Prostate gland (tissue), 2 donors: Measurements from ENCODE around the gene BLM. TPM values are rescaled to one million over a fixed set of nuclear protein-coding genes. Genes with fewer than 3 reads are reported as not detected.
A peak's percentile ranks its signal among the peaks of the same experiment; 100 is the strongest.

Experiments used
- DNase-seq: peaks from one replicate; pipeline ENCODE4 v3.0.0-alpha.2; 2019; ENCODE audit warnings: low spot score
- H3K27ac ChIP-seq, 2 donors: fragments of 200-600 bp; sonication (generic); 2 replicates each; pipeline ENCODE4 v1.5.1; 2017 to 2019
- H3K27me3 ChIP-seq: fragments of 200-600 bp; sonication (generic); replicated peaks from 2 replicates; pipeline ENCODE4 v1.5.1; 2019; ENCODE audit not compliant: insufficient read depth
- H3K36me3 ChIP-seq, 2 donors: fragments of 200-600 bp; sonication (generic); 1 replicate in 1 of 2; 2 replicates in 1 of 2; pipeline versions ENCODE4 v1.5.1 to v1.8.1; 2017 to 2019
- H3K4me1 ChIP-seq: fragments of 200-600 bp; sonication (generic); replicated peaks from 2 replicates; pipeline ENCODE4 v1.5.1; 2019
- H3K4me3 ChIP-seq, 2 donors: fragments of 200-600 bp; sonication (generic); 2 replicates each; pipeline ENCODE4 v1.5.1; 2017 to 2019
- H3K9me3 ChIP-seq: fragments of 200-600 bp; sonication (generic); 2 replicates; pipeline ENCODE4 v1.5.1; 2017
- POLR2A ChIP-seq: fragments of 450-650 bp; IDR thresholded peaks from one replicate; pipeline ENCODE4 v1.6.1; 2016; ENCODE audit warnings: antibody characterized with exemption, mild to moderate bottlenecking
- POLR2AphosphoS5 ChIP-seq: sonication (generic); formaldehyde crosslinking; IDR thresholded peaks from one replicate; pipeline ENCODE4 v1.6.1; 2017; ENCODE audit warnings: antibody characterized with exemption
- WGBS: methylation state at CpG from one replicate; pipeline ENCODE4 v1.1.5; 2018; 5-methylcytosine and 5-hydroxymethylcytosine counted together
- intact Hi-C: fragments of 100-400 bp; cut with DNase I; formaldehyde crosslinking; loops from one replicate; pipeline ENCODE4 v1.14.2; 2022
- total RNA-seq, 2 donors: library from RNA; depleted of rRNA; stranded (reverse); fragments of >200 nt; gene quantifications; one replicate each; pipeline ENCODE4 v1.1.0, GENCODE V29; 2016
- TF ChIP-seq, protein P1 (sequence below), 4 experiments: fragments of 200-600 bp in 2 of 4; fragments of 450-650 bp in 2 of 4; sonication (generic) in 2 of 4; IDR thresholded peaks; 1 replicate in 3 of 4; 2 replicates in 1 of 4; pipeline ENCODE4 v1.5.1; 2016 to 2019; ENCODE audit warnings: antibody characterized with exemption in 4 of 4, mild to moderate bottlenecking in 2 of 4, moderate library complexity in 2 of 4

The BLM gene
- total RNA-seq, 2 donors from 2014 or later, result 1.4 to 4.9 TPM

DNA sequence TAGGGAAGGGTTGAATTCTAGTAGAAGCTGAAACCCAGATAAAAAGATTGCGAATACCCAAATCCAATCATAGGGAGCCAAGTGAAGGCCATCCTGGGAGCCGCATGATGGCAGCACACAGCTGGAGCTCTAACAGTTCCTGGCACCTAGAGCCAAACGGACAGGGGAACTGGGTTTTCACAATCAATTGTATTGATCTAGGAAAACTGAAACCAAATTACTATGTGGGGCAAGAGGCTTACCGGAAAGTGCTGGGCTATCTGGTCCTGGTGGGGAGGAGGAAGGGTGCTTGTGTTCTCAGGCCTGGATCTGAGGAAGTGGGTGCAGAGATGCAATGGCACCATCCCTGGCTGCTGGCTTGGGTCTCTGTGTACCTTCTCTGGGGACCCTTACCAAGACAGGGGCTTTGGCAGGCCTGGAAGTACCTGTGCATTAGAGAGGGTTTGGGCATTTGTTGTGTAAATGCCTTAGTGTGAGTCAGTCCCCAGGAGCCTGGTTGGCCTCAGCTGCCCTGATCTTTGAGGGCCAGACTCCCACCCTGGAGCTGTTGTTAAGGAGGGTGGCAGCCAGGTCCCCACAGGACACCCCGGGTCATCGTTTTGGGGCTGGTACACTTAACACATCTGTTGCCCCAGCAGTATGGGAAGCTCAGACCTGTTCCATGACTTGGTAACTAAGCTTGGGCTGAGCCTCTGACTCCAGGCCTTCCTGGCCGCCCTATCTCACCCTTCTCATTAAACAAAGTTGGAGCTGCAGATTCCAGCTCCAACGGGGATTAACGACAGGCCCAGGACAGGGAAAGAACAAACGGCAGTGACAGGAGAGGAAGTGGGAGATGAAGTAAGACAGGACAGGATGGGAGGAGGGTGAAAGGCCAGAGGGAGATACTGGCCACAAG lies 142.3 kb downstream of the BLM start:
- Histone ChIP-seq H3K27ac (peak overlapping the region; percentile 66 to 76), H3K4me3 (no peak overlapping the region), H3K4me1 (peaks cover 5% of the 10 kb centered on the region), H3K36me3 (no peaks in the 10 kb centered on the region), H3K9me3 (no peaks in the 10 kb centered on the region), H3K27me3 (no peaks in the 10 kb centered on the region)
- 63% methylated on average over 10 of the region's 10 CpGs for WGBS
- intact Hi-C loops, result no loop called here
- no peak for DNase-seq
- no peak for TF ChIP-seq POLR2A
- TF ChIP-seq POLR2AphosphoS5, result no peak
- TF ChIP-seq, protein P1, sequence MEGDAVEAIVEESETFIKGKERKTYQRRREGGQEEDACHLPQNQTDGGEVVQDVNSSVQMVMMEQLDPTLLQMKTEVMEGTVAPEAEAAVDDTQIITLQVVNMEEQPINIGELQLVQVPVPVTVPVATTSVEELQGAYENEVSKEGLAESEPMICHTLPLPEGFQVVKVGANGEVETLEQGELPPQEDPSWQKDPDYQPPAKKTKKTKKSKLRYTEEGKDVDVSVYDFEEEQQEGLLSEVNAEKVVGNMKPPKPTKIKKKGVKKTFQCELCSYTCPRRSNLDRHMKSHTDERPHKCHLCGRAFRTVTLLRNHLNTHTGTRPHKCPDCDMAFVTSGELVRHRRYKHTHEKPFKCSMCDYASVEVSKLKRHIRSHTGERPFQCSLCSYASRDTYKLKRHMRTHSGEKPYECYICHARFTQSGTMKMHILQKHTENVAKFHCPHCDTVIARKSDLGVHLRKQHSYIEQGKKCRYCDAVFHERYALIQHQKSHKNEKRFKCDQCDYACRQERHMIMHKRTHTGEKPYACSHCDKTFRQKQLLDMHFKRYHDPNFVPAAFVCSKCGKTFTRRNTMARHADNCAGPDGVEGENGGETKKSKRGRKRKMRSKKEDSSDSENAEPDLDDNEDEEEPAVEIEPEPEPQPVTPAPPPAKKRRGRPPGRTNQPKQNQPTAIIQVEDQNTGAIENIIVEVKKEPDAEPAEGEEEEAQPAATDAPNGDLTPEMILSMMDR (IDR thresholded peaks at IDR 0.05), result no peak

DNA sequence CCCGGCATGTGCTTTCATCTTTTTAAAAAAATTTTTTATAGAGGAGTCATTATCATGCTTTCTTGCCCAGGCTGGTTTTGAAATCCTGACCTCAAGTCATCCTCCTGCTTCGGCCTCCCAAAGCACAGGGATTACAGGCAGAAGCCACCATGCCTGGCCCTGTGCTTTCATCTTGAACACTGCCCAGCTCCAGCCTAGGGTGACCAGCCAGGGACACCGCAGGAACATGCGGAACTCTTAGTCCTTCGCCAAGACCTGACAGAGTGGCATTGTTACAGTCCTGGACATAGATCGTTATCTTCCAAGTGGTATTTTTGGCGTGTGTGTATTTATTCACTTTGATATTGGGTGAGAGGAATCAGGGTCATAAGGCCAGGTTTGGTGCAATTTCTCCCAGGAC lies 143.3 kb downstream of the BLM start:
- Histone ChIP-seq H3K9me3 (no peaks in the 10 kb centered on the region), H3K36me3 (no peaks in the 10 kb centered on the region), H3K4me3 (no peak overlapping the region), H3K27ac (peak overlapping the region; percentile 66 to 76), H3K4me1 (peaks cover 5% of the 10 kb centered on the region), H3K27me3 (no peaks in the 10 kb centered on the region)
- DNase-seq, result peak; percentile 77
- whole genome bisulfite sequencing, result 43% methylated on average over 7 of the region's 7 CpGs
- intact Hi-C loops, result no loop called here
- TF ChIP-seq, protein P1 (IDR thresholded peaks at IDR 0.05), result no peak
- peak; percentile 78 for TF ChIP-seq POLR2AphosphoS5
- no peak for TF ChIP-seq POLR2A

DNA sequence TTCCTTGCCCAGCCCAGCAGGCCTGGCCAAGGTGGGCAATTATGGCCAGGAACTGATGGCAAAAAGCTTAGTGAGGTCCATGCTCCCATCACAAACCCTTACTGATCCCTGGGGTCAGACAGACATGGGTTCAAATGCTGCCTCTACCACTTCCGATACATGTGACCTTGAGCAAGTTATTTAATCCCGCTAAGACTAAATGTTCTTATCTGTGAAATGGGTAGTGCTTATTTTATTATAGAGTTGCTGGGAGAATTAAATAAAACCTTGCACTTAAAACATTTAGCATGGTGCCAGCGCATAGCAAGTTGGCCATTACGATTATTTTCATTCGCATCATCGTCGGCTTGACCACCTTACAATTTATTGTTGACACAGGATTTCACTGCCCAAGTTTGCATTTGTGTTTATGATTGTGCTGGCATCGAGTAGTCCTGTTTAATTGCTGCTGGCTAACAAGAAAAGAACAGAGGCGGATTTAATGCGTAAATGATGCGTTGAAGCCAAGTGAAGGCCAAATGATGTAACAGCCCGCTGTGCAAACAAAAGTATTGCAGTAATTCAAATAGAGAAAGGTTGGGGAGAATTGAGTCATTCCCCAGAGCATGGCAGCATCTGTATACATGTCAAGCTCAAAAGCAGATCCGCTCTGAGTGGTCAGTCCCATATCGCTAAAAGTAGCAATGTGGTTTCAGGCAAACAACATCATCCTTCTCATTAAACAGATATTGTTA lies 144.0 kb downstream of the BLM start:
- peak overlapping the region; percentile 66 to 76 for H3K27ac ChIP-seq
- 39% methylated on average over 14 of the region's 14 CpGs for WGBS

DNA sequence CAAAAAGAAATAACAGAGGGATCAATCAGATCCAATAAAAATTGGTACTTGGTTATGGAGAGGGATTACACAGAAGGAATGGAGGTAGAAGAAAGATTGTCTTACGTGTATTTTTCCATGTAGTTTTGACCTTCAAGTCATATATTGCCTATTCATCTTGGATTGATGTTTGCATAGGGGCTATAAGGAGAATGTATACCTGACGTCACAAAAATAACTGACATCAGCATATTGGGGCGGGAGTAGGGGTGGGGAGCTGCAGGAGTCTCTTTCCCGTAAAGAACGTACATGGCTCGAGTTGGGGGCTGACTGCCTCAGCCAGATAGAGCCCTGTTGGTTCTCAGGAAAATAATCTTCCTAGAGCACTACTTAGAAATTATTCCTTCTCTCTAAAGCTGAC lies 145.3 kb downstream of the BLM start:
- H3K36me3 ChIP-seq, result no peaks in the 10 kb centered on the region
- H3K27me3 ChIP-seq, result no peaks in the 10 kb centered on the region
- intact Hi-C loops, result no loop called here
- DNase-seq, result no peak
- H3K4me1 ChIP-seq, result peaks cover 5% of the 10 kb centered on the region
- TF ChIP-seq POLR2A, result no peak
- no peak for TF ChIP-seq POLR2AphosphoS5
- no peak overlapping the region for H3K4me3 ChIP-seq
- no peaks in the 10 kb centered on the region for H3K9me3 ChIP-seq
- H3K27ac ChIP-seq, result peak overlapping the region in 1 of 2 donors; percentile 48
- 92% methylated on average over 6 of the region's 6 CpGs for WGBS

More for the DNA sequence above, 144.0 kb downstream of the BLM start:
- peak; percentile 93 for TF ChIP-seq POLR2AphosphoS5
- TF ChIP-seq, protein P1 (IDR thresholded peaks at IDR 0.05), result no peak
- Histone ChIP-seq H3K9me3 (no peaks in the 10 kb centered on the region), H3K36me3 (no peaks in the 10 kb centered on the region), H3K27me3 (no peaks in the 10 kb centered on the region), H3K4me1 (peaks cover 5% of the 10 kb centered on the region), H3K4me3 (no peak overlapping the region)
- peak; percentile 86 for DNase-seq
- intact Hi-C loops, result no loop called here

DNA sequence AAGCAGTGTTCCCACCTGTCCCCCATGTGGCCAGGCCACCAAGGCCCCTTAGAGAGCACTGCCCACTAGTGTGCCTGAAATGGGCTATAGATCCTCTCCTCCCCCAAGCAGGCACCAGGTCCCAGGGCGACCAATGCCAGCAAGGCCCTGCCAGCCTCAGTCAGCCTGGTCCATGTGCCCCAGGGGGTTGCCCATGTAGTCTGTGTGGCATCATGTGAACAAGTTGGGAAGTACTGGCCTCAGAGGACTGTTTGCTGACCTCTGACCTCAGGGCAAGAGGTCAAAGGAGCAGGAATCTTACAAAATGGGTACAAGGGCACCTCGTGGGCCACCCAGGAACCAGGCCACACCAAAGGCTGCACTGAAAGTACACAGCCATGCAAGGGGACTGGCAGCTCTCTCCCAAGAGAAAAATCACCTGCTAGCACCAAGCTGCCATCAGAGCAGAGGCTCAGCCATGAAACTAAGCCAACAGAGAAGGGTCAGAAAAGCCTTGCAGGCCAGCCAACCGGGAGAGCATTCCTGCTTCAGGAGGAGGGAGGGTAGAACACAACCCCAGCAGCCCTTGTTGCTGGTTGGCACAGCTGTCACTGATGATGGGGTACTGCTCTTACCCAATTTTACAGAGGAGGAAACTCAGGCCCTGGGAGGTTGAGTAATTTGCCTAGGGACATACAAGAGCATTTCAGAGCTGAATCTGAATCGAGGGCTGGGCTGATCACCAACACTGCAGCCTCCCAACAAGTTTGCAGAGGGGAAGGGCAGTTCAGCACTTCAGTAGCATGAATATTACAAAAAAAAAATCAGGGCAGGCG lies 146.0 kb downstream of the BLM start:
- WGBS, result 66% methylated on average over 5 of the region's 5 CpGs
- H3K27ac ChIP-seq, result peak overlapping the region in 1 of 2 donors; percentile 48
- intact Hi-C loops, result no loop called here

More for the DNA sequence above, 146.0 kb downstream of the BLM start:
- TF ChIP-seq, protein P1 (IDR thresholded peaks at IDR 0.05), result no peak
- peak; percentile 19 for TF ChIP-seq POLR2AphosphoS5
- no peak for TF ChIP-seq POLR2A
- no peak overlapping the region for H3K4me3 ChIP-seq
- no peak for DNase-seq
- H3K9me3 ChIP-seq, result no peaks in the 10 kb centered on the region
- H3K36me3 ChIP-seq, result no peaks in the 10 kb centered on the region
- H3K27me3 ChIP-seq, result no peaks in the 10 kb centered on the region
- peaks cover 5% of the 10 kb centered on the region for H3K4me1 ChIP-seq
